Epithelial cell of alveolus of lung (primary cell): Measurements from ENCODE around the gene STT3B. TPM values are rescaled to one million over a fixed set of nuclear protein-coding genes. Genes with fewer than 3 reads are reported as not detected.

ENCODE experiments used
- total RNA-seq: library from RNA; depleted of rRNA; stranded (reverse); fragments of >200 nt; gene quantifications from 2 replicates; pipeline ENCODE4 v1.2.1, GENCODE V29; 2015

Gene STT3B
- 96.8 and 125 TPM in 2 replicates for total RNA-seq

DNA sequence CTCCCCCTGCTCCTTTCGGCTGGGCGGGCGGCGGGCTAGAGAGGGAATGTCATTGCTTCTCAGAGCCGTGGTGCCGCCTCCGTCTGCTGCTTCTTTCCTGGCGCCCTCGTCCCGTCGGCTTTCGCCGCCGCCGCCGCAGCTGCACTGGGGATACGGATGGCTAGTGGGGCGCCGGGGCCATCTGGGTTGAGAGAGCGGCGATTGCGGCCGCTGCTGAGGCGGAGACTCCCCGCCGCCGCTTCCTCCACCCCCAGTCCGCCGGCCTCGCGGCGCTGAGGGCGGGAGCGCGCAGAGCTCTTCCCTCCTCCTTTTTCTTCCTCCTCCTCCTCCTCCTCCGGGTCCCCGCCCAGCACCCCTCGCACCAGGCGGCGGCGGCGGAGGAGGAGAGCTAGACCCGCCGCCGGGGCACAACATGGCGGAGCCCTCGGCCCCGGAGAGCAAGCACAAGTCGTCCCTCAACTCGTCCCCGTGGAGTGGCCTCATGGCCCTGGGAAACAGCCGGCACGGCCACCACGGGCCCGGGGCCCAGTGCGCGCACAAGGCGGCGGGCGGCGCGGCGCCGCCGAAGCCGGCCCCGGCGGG is at the start of gene STT3B:
TSS of gene STT3B (plus strand) at position 339 of the 582 bp plus-strand sequence. CDS start at position 413, 74 bp downstream.

